ENCODE data around the gene ACOT7. TPM values are rescaled to one million over a fixed set of nuclear protein-coding genes. Genes with fewer than 3 reads are reported as not detected.
"Not testable (repeated sequence)": the region's sequence is repeated elsewhere in the genome, so short reads cannot be mapped to it uniquely, and the experiment has no call there.

Gene ACOT7
- total RNA-seq, 1 donor from 2014 or later, result 16.1 TPM

GRCh38 chr1:6435547-6435946, 42.0 kb upstream of the ACOT7 start:
- Histone ChIP-seq H3K27me3 (peaks cover 1% of the 10 kb centered on the region), H3K4me1 (no peaks in the 10 kb centered on the region), H3K36me3 (no peaks in the 10 kb centered on the region), H3K27ac (no peak overlapping the region), H3K9me3 (no peaks in the 10 kb centered on the region), H3K4me3 (no peak overlapping the region)
- no peak for DNase-seq (ENCODE audit: low spot score in 2 of 2)
- intact Hi-C loops (cut with DNase I), result no loop called here
- no peak for TF ChIP-seq CTCF (IDR thresholded peaks at IDR 0.05)

GRCh38 chr1:6435129-6435528, 41.6 kb upstream of the ACOT7 start:
- no peaks in the 10 kb centered on the region for H3K27me3 ChIP-seq
- no peaks in the 10 kb centered on the region for H3K36me3 ChIP-seq
- no peak overlapping the region for H3K4me3 ChIP-seq
- no peak for DNase-seq (ENCODE audit: low spot score in 2 of 2)
- H3K27ac ChIP-seq, result no peak overlapping the region
- no peaks in the 10 kb centered on the region for H3K4me1 ChIP-seq
- intact Hi-C loops (cut with DNase I), result no loop called here
- no peaks in the 10 kb centered on the region for H3K9me3 ChIP-seq
- TF ChIP-seq CTCF (IDR thresholded peaks at IDR 0.05), result no peak

GRCh38 chr1:6434186-6434585, 40.6 kb upstream of the ACOT7 start:
- no peak for TF ChIP-seq CTCF (IDR thresholded peaks at IDR 0.05)
- Histone ChIP-seq H3K4me3 (no peak overlapping the region), H3K27me3 (no peaks in the 10 kb centered on the region), H3K36me3 (no peaks in the 10 kb centered on the region), H3K27ac (no peak overlapping the region), H3K4me1 (no peaks in the 10 kb centered on the region), H3K9me3 (no peaks in the 10 kb centered on the region)
- intact Hi-C loops (cut with DNase I), result no loop called here
- no peak for DNase-seq (ENCODE audit: low spot score in 2 of 2)

GRCh38 chr1:6431645-6432579, 38.3 kb upstream of the ACOT7 start:
- H3K4me3 ChIP-seq; H3K27ac ChIP-seq; intact Hi-C loops (cut with DNase I); H3K4me1 ChIP-seq; DNase-seq (ENCODE audit: low spot score in 2 of 2); H3K9me3 ChIP-seq; H3K27me3 ChIP-seq; H3K36me3 ChIP-seq: not testable (repeated sequence)

GRCh38 chr1:6429660-6430411, 36.3 kb upstream of the ACOT7 start:
- H3K36me3 ChIP-seq; H3K4me1 ChIP-seq; H3K4me3 ChIP-seq; DNase-seq (ENCODE audit: low spot score in 2 of 2); H3K27ac ChIP-seq; H3K9me3 ChIP-seq; intact Hi-C loops (cut with DNase I): not testable (repeated sequence)
- H3K27me3 ChIP-seq, result peaks cover 11% of the 10 kb centered on the region

- H3K27me3 ChIP-seq, result peaks cover 18% of the 10 kb centered on the region
- intact Hi-C loops (cut with DNase I), result not testable (repeated sequence)
Measured at GRCh38 chr1:6428453-6428852, 34.9 kb upstream of the ACOT7 start.

More at GRCh38 chr1:6428453-6428852, 34.9 kb upstream of the ACOT7 start:
- not testable (repeated sequence) for H3K36me3 ChIP-seq; H3K4me3 ChIP-seq; DNase-seq (ENCODE audit: low spot score in 2 of 2); H3K27ac ChIP-seq; H3K9me3 ChIP-seq; H3K4me1 ChIP-seq

Measured in ascending aorta (tissue), 2 donors.